HG02943 (cell line): Measurements from ENCODE around the gene ACO2.

ENCODE experiments used
- ATAC-seq: cut with Tn5 transposase; IDR thresholded peaks from one replicate; pipeline ENCODE4 v1.9.1; 2021; ENCODE audit warnings: mild to moderate bottlenecking, low read depth, moderate library complexity; ENCODE audit not compliant: unreplicated experiment

ACO2 gene

GRCh38 chr22:41517172-41518047, 48.5 kb downstream of the ACO2 start:
- no peak for ATAC-seq

GRCh38 chr22:41518048-41518347, 49.1 kb downstream of the ACO2 start:
- ATAC-seq, result no peak

- ATAC-seq, result no peak
Measured at GRCh38 chr22:41521126-41521525, 52.2 kb downstream of the ACO2 start.

DNA sequence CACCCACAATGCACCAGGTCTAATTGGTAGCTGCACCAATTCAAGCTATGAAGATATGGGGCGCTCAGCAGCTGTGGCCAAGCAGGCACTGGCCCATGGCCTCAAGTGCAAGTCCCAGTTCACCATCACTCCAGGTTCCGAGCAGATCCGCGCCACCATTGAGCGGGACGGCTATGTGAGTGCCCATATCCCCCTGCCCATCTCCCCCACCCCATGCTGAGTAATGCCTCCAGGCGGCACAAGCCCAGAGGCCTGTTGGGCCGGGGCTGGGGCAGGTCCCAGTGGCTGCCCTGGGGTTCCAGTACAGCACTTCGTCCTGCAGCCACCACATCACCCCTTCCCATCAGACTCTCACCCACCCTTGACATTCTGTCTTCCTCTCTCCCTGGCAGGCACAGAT, 53.9 kb downstream of the ACO2 start:
- no peak for ATAC-seq

DNA sequence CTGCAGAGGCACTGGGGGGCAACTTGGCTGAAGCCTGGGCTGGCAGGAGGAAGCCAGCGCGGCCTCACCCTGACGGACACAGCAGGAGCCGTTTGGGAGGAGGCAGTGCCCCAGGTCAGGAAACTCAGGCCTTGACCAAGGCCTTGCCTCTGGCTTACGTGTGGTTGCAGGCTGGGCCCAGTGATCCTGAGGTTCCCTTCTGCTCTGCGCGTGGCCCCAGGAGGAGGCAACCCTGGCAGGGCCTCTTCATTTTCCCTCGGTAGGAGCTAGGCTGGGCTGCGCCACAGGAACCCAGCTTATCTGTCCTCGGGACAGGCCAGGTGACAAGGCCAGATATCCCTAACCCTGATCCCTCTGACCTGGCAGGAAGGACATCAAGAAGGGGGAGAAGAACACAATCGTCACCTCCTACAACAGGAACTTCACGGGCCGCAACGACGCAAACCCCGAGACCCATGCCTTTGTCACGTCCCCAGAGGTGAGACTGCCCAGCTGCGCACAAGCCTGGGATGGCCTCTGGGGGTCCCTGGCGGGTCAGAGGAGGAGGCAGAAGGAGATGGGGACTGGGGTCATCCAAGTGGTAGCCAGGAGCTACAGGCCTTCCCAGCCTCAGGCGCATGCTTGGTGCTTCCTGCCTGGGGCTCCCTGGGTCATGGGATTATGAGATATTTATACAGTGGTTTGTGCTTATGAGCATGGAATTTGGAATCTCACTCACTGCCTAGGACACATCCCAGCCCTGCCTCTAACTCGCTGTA, 54.7 kb downstream of the ACO2 start:
- no peak for ATAC-seq

DNA sequence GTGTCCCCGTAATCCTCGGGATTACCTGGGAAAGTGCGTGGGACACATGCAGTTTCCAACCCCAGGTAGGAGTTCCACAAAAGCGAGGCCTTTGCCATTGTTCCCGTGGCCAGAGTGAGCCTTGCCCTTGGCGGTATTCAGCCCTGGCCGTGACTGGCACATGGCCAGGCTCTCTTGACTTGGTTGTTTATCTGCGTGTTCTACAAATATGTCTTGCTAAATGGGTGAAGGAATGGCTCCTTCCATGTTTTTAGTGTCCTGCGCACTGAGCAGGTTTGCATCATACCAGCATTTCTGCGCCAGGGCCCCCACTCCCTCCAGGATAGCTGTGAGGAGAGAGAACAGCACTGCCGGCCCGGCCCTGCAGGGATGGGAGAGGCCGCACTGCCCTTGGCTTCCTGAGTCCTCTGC, 55.3 kb downstream of the ACO2 start:
- no peak for ATAC-seq

- no peak for ATAC-seq
Measured at GRCh38 chr22:41524809-41525449, 56.0 kb downstream of the ACO2 start.

DNA sequence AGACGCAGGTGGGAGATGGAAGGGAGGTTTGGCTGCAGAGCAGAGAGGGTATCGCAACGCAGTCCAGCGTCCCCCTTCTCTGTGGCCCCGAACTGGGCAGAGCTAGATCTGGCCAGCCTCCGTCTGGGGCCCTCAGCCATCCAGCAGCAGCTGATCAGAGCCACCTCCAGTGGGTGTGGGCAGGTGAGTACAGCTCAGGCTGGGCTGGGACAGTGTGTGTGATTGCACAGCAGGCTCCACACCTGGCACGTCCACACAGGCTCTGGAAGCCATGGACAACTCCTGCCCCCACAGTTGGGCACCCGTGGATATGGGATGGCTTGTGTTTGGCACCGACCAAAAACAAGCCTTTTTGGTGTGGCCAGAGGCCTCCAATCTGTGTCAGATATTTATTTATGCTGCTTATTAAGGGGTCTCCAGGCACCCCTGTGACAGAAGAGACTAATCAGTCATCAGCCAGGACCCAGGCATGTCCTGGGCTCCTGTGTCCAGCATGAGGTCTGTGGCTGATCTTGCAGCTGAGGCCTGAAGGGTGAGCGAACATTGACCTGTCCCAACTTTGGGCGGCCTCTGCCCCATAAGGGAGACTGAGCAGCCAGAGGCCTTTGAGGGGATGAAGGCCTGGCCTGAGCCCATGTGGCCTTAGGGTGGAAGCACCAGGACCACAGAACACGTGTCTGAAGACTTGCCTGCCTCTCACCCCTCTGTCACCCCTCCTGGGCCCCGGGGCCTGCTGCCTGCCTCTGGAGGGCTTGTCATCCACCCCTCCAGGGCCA, 56.7 kb downstream of the ACO2 start:
- ATAC-seq, result no peak

DNA sequence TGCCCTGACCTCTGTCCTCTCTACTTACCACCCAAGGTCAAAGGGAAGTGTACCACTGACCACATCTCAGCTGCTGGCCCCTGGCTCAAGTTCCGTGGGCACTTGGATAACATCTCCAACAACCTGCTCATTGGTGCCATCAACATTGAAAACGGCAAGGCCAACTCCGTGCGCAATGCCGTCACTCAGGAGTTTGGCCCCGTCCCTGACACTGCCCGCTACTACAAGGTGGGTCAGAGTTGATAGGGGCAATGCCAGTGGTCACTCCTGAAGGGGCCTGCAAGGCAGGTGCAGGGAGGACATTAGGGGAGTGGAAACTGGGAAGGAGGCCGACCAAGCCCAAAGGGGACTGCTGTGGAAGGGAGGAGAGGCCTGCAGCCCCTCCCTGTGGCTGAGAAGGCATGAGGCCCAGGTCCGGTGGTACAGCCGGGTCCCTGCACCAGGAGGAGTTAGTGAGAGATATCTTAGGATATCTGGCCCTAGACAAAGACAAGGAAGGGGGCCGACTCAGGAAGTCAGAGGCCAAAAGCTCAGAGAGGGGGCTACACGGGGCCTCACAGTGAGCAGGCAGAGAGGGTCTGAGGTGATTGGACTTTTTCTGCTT, 57.4 kb downstream of the ACO2 start:
- no peak for ATAC-seq

DNA sequence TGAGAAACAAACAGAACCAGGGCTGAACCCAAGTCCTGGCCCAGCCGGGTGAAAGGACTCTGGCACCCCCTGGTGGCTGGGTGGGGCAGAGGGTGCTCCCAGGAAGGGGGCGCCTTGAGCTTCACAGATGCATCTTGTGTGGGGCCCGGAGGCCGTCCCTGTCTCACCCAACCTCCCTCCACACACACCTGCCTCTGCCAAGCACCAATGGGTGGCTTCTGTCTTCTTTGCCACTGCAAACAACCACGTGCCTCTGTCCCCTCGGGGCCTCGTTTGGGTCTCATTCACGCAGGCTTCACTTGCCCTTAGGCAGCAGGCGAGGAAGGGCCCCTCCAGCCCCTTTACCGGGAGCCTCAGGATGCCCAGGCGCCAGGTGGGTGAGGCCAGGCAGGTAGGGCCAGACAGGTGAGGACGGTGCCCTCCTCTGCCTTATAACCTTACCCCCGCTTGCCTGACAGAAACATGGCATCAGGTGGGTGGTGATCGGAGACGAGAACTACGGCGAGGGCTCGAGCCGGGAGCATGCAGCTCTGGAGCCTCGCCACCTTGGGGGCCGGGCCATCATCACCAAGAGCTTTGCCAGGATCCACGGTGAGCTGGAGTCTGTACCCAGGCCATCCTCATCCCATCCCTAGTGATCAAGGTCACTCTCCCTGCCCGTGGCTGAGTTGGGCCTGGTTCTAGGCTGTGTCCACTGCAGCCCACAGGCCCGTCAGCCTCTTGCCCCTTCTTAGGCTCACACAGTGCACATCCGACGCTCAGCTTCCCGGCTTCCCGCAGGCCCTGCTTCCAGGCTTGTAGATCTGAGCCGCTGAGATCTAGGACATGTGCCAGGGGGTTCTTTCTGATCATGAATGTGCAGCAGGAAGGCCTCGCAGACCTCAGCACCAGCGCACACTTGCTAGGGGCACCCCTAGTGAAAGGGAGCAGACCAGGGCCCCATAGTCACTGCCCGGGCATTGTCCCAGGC, 58.2 kb downstream of the ACO2 start:
- no peak for ATAC-seq

- no peak for ATAC-seq
Measured at GRCh38 chr22:41528132-41528766, 59.3 kb downstream of the ACO2 start.

GRCh38 chr22:41528938-41529561, 60.1 kb downstream of the ACO2 start:
- ATAC-seq, result no peak

DNA sequence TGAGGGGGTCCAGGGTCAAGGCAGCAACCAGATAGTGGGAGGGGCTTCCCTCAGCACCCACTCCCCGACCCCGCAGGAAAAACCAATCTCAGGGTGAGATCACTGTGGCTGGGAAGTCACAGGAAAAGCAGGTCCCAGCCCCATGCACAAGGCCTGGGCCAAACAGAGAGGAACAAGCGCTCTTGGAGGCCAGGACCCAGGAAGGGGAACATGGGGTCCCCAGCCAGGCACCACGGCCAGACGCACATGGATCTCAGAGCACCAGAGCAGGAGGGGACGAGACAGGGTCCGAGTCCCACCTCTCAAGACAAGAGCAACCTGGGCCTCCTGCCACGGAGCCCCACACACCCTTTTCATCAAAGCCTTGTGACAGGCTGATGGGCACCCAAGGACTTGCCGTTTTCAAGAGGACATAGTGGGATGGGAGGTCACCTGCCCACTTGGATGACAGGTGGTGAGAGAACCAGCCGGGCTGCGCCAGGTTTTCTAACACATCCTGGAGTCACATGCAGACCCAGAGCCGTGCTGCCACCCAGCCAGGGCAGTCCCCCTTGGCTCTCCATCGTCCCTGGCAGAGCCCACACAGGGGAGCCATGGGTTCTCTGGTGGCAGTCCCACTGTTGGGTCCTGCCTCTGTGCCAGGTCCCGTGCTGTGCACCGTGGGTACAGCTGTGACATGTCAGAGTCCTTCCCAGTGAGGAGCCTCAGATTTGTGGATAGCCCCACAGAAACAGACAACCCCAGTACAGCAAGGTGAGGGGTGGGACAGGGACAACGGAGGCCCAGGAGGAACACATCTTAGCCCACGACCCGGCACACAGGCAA, 62.2 kb downstream of the ACO2 start:
- no peak for ATAC-seq

DNA sequence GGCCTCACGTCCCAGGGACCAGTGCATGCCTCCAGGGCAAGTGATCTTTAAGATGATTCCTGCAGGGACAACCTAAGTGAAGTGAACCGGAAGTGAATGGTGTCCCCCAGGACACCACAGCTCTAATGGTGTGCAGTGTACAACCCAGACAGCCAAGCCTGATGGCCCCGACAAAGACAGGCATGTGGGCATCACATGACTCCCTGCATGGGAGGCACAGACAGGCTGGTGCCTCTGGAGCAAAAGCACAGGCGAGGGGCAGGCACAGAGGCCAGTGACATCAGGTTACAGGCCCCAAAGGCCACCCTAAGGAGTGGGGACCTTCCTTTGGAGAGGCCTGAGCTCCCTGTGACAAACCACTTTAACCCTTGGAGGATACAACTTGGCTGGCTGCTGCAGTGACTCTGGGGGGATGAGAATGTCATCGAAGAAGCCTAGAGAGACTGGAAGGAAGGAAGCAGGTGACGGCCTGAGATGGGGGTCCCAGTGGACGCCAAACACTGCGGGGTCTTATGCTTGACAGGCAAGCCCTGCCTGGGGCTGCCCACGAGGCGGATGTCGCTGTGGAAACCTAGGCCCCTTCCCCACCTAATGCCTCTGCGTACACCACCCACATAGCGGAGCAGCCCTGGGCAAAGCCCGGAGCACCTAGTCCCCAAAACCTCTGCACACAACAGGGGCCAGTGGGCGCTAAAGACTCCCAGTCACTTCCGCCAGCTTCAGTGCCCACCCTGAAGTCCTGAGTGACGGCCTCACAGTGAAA, 63.0 kb downstream of the ACO2 start:
- ATAC-seq, result no peak

DNA sequence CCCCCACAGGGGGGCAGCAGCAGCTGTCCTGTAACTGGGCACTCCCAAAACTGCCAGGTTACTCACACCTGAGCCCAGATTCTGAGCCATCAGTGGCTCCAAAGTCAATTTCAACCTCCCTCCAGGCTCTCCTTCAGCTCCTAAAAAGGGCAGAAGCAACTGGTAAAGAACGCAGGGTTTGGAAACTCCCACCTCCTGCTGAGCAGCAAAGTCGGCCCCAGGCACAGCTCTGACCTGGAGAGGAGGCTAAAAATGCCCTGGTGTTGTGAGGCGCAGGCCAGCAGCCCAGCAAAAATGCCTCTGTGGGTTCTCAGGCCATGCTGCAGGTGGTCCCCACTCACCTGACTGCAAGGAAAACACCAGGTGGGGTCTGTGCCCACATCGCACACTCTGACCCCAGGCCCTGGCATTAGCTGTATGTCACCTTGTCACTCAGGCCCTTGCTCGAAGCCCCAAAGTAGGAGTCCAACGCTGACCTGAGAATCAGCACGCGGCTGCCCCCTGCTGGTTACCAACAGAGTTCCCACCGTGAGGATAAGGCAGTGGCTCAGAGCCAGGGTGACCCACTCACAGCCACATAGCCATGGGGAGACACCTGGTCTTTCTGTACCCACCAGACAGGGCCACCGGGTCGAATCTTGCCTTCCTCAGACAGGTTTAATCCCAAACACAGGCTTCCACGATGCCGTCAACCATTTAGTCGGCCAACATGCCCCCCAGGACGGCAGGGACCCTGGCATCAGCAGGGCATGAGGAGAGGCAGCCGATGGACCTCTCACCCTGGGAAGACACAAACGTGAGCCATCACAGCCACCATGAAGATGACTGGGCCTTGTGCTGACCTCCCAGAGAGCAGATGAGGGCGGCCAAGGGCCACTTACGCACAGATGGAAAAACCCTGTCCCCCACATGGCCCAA, 64.2 kb downstream of the ACO2 start:
- no peak for ATAC-seq

GRCh38 chr22:41534219-41534618, 65.3 kb downstream of the ACO2 start:
- no peak for ATAC-seq
